Neural crest cell (in vitro differentiated cells): ENCODE measurements around the gene AURKB. TPM values are rescaled to one million over a fixed set of nuclear protein-coding genes. Genes with fewer than 3 reads are reported as not detected.

Source experiments
- DNase-seq: peaks from one replicate; pipeline ENCODE4 v3.0.0; 2021; ENCODE audit warnings: low read depth, mixed read lengths, low spot score
- H3K27ac Mint-ChIP-seq: one replicate; pipeline ENCODE4 v1.8.0; 2021; ENCODE audit warnings: mild to moderate bottlenecking, mixed read lengths; ENCODE audit not compliant: unreplicated experiment
- H3K27me3 Mint-ChIP-seq: 2 replicates; pipeline ENCODE4 v1.8.0; 2021; ENCODE audit warnings: low read depth, mild to moderate bottlenecking, mixed read lengths
- H3K36me3 Mint-ChIP-seq: 2 replicates; pipeline ENCODE4 v1.8.0; 2021; ENCODE audit warnings: low read depth, mild to moderate bottlenecking, mixed read lengths
- H3K4me1 Mint-ChIP-seq: 2 replicates; pipeline ENCODE4 v1.8.0; 2021; ENCODE audit warnings: mixed read lengths
- H3K4me3 Mint-ChIP-seq: one replicate; pipeline ENCODE4 v1.8.0; 2021; ENCODE audit warnings: mild to moderate bottlenecking, mixed read lengths
- H3K9me3 Mint-ChIP-seq: 2 replicates; pipeline ENCODE4 v1.8.0; 2021; ENCODE audit warnings: mixed read lengths
- CTCF ChIP-seq: fragments of 200-600 bp; sonication (generic); conservative IDR thresholded peaks from 2 replicates; pipeline ENCODE4 v1.5.0; 2021; ENCODE audit warnings: antibody characterized with exemption, mild to moderate bottlenecking
- total RNA-seq: library from RNA; stranded (reverse); gene quantifications from 2 replicates; pipeline ENCODE4 v1.2.1, GENCODE V29; 2021

The AURKB gene
- total RNA-seq, 1 donor from 2014 or later: 176 TPM

GRCh38 chr17:8234361-8235270, 24.2 kb upstream of the AURKB start:
- peaks cover 16% of the 10 kb centered on the region for H3K36me3 Mint-ChIP-seq
- no peak for TF ChIP-seq CTCF
- H3K4me3 Mint-ChIP-seq: no peak overlapping the region
- no peak for DNase-seq
- H3K9me3 Mint-ChIP-seq: no peaks in the 10 kb centered on the region
- no peak overlapping the region for H3K27ac Mint-ChIP-seq
- no peaks in the 10 kb centered on the region for H3K27me3 Mint-ChIP-seq
- no peaks in the 10 kb centered on the region for H3K4me1 Mint-ChIP-seq

DNA sequence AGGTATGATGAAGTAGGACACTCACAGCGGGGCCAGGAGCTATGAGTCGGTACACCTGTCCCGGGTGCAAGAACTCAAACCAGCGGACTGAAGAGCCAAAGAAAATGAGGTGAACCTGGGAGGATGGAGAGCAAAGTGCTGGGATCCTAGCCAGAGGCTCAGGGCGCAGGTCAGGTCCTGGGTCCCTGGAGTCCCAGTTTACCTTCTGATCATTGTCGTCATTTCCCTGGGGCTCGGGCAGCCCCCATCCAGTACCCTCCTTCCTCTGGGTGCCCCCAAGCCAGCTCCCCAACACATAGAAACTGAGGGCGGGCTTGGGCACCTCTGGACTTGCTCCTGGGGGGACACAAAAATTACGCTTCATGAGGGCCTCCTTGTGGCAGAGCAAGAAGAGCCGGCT, 21.3 kb upstream of the AURKB start:
- H3K36me3 Mint-ChIP-seq: peaks cover 23% of the 10 kb centered on the region
- H3K4me3 Mint-ChIP-seq: no peak overlapping the region
- peaks cover 10% of the 10 kb centered on the region for H3K4me1 Mint-ChIP-seq
- TF ChIP-seq CTCF: no peak
- no peaks in the 10 kb centered on the region for H3K9me3 Mint-ChIP-seq
- no peak for DNase-seq
- no peak overlapping the region for H3K27ac Mint-ChIP-seq
- H3K27me3 Mint-ChIP-seq: peaks cover 9% of the 10 kb centered on the region

DNA sequence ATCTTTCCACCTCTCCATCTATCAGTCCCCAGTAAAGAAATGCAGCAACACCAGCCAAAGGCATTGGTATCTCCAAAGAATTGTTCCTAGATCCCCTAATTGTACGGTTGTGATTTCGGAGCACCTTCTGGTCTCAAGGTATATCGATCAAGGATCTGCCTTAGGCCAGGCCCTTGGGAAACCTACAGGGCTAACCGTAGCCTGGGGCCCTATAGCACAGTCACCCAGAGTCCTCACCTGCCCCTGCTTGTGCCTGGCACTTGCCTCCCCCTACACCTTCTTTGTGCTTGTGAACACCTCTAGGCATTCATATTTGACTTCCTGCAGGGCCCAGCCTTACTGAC, 16.8 kb upstream of the AURKB start:
- peak overlapping the region; percentile 86 for H3K27ac Mint-ChIP-seq
- peaks cover 37% of the 10 kb centered on the region for H3K4me1 Mint-ChIP-seq
- TF ChIP-seq CTCF: no peak
- H3K27me3 Mint-ChIP-seq: peaks cover 29% of the 10 kb centered on the region
- H3K36me3 Mint-ChIP-seq: peaks cover 25% of the 10 kb centered on the region
- H3K4me3 Mint-ChIP-seq: peak overlapping the region; percentile 94
- DNase-seq: no peak
- peaks cover 2% of the 10 kb centered on the region for H3K9me3 Mint-ChIP-seq

DNA sequence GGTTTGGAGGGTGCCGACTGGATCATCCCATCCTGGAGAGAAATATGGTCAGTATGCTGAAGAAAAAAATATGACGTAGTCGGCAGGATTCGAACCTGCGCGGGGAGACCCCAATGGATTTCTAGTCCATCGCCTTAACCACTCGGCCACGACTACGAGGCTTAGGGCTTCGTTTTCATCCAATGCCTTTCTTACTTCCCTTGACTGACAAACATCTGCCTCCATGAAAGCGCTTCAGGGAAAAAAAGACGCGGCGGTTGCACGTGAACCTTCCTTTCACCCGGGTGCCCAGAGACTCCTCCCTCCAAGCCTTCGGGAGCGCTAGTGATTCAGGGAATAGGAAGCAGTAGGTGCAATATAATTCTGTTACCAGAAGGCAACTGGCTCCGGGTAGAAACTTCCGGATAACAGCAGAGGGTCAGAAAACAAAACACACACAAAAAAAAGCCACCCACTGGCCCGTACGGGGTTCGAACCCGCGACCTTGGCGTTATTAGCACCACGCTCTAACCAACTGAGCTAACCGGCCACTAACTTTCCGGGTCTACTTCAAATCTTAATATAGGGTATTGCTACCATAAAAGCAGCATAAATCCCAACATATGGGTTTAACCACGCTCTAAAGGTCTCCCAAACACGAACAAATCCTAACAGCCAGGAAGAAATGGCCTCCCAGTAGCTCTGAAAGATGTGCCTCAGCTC, 16.3 kb upstream of the AURKB start:
- Mint-ChIP-seq H3K9me3 (peaks cover 5% of the 10 kb centered on the region), H3K4me3 (peak overlapping the region; percentile 94), H3K27ac (peak overlapping the region; percentile 86), H3K36me3 (peaks cover 29% of the 10 kb centered on the region), H3K27me3 (peaks cover 33% of the 10 kb centered on the region), H3K4me1 (peaks cover 41% of the 10 kb centered on the region)
- no peak for TF ChIP-seq CTCF
- DNase-seq: peak; percentile 74

GRCh38 chr17:8225813-8226535, 15.6 kb upstream of the AURKB start:
- Mint-ChIP-seq H3K9me3 (peaks cover 5% of the 10 kb centered on the region), H3K27me3 (peaks cover 40% of the 10 kb centered on the region)
- DNase-seq: peak; percentile 75

More at GRCh38 chr17:8225813-8226535, 15.6 kb upstream of the AURKB start:
- Mint-ChIP-seq H3K4me3 (peak overlapping the region; percentile 94), H3K27ac (peak overlapping the region; percentile 86), H3K36me3 (peaks cover 32% of the 10 kb centered on the region), H3K4me1 (peaks cover 45% of the 10 kb centered on the region)
- no peak for TF ChIP-seq CTCF
